GM18508 (cell line): ENCODE data around the gene ALCAM.
"Not testable (repeated sequence)": the region's sequence is repeated elsewhere in the genome, so short reads cannot be mapped to it uniquely, and the experiment has no call there.

Source experiments
- ATAC-seq: cut with Tn5 transposase; IDR thresholded peaks from one replicate; pipeline ENCODE4 v1.9.1; 2021; ENCODE audit warnings: moderate number of reproducible peaks; ENCODE audit not compliant: insufficient read depth, unreplicated experiment

The ALCAM gene

DNA sequence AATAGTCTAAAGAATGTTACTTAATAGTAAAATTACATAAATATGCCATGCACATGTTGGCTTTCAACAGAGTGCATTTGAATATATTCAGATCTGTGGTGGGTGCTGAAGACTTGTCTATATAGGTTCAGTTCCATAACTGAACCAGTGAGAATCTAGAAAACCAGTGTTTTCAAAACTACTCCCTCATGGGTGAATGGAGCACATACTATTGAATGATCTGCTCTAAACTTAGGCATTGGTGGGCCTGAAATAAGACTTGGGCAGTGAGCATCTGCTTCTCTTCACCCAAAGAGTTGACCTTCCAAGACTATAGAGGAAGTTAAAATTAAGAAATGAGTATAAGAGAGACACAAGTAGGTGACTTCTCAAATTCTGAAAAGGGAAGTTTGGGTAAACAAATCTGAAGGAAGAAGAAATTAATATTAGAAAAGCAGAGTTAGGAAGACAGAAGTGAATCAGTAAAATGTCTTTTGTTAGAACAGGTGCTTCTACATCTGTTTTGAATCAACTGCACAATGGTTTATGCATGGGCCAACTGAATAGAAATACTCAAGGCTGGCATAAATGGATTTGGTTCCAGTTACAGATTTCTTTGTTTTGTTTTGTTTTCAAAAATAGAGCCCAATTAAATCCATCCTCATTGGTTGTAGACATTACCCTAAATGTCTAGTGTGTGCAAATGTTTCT lies 19.3 kb downstream of the ALCAM start:
- ATAC-seq = peak; percentile 78

- ATAC-seq = no peak
Measured at GRCh38 chr3:105387122-105387751, 20.5 kb downstream of the ALCAM start.

GRCh38 chr3:105388176-105388575 lies 21.5 kb downstream of the ALCAM start:
- no peak for ATAC-seq

DNA sequence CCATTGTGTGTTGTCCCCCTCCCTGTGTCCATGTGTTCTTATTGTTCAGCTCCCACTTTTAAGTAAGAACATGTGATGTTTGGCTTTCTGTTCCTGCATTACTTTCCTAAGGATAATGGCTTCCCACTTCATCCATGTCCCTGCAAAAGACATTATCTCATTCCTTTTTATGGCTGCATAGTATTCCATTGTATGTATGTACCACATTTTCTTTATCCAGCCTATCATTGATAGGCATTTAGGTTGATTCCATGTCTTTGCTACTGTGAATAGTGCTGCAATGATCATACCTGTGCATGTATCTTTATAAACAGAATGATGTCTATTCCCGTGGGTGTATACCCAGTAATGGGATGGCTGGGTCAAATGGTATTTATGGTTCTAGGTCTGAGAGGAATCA lies 23.1 kb downstream of the ALCAM start:
- ATAC-seq = not testable (repeated sequence)

GRCh38 chr3:105392598-105392997 lies 25.9 kb downstream of the ALCAM start:
- not testable (repeated sequence) for ATAC-seq

- no peak for ATAC-seq
Measured at GRCh38 chr3:105394177-105394576, 27.5 kb downstream of the ALCAM start.

DNA sequence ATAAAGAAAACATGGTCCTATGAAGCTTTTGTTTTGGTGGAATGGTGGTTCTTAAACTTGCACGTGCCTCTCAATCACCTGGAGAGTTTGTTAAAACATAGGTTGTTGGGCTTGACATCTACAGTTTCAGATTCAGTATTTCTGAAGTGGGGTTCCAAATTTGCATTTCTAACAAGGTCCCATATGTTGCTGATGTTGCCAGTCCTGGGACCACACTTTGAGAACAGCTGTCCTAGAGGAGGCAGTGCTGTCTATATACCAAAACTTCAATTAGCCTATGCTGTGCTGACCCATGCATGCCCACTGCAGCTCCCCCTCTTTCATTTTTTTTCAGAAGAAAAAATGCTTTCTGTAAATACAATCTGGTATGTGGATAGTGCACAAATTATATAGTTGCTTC lies 31.3 kb downstream of the ALCAM start:
- peak; percentile 55 for ATAC-seq

DNA sequence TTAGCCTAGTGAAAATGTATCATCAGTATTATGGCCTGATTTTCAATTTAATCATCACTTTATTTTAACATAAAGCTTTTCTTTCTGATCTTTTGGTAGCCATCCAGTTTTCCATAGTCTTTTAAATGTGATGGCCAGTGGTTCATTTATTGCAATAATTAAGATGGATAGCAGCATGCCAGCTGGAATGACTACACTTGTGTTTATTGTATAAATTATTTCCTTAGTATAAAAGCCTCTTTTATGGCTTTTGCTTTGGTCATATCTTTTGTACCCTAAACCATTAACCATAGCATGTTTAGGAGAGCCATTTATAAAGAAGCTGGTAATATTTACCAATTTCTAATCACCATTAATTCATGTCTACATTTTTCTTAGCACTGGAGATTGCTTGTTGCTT lies 31.7 kb downstream of the ALCAM start:
- ATAC-seq = no peak

DNA sequence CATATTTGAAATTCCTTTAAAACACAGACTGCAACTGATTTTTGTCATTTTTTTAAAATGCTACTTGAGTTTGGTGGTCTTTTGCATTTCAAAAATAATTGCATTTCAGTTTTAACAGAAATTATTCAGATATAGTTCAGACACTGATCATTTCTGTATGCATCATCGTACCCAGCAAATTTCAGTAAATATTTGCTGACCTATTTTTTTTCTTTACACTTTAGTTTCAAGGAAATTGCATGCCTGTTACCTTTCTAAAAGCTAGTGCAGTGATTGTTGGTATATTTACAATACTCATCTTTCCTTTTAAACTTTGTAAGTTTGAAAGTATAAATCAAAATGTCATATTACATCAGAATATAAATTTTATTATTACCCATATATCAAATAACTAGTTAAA lies 32.4 kb downstream of the ALCAM start:
- no peak for ATAC-seq

DNA sequence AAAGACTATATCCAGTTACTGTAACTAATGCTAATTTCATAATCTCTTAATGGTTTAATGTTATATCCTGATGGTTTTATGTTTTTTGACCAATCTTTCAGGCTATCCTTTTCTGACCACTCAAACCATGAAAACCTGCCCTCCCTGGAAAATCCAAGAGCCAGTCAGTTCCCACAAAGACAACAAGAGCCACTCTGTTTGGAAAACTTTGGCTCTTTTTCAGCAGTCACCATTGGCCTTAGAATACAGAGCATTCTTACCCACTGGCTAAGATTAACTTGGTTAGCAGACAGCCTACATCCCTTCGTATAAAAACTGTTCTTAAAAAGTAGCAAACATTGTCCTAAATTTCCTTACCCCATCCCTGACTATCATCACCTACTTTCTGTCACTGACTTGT lies 32.9 kb downstream of the ALCAM start:
- no peak for ATAC-seq

- ATAC-seq = no peak
Measured at GRCh38 chr3:105401254-105401653, 34.5 kb downstream of the ALCAM start.

DNA sequence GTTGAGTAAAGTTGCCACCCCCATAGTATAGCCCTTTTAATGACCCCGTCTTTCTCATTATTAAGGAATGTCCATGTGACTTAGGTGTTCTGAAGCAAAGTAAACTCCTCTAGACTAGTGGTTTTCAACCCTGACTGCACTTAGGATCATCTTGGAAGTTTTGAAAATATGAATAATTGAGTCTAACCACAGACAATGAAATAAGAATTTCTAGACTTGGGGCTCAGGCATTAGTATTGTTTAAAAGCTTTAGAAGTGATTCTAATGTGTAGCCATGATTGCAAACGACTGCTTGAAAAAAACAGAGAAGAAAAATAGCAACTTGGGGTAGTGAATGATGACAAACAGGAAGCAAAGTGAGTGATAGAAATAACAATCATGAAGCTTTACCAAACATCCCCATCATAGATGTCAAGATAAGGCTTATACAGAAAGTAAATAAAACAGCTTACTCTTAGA lies 35.0 kb downstream of the ALCAM start:
- no peak for ATAC-seq

DNA sequence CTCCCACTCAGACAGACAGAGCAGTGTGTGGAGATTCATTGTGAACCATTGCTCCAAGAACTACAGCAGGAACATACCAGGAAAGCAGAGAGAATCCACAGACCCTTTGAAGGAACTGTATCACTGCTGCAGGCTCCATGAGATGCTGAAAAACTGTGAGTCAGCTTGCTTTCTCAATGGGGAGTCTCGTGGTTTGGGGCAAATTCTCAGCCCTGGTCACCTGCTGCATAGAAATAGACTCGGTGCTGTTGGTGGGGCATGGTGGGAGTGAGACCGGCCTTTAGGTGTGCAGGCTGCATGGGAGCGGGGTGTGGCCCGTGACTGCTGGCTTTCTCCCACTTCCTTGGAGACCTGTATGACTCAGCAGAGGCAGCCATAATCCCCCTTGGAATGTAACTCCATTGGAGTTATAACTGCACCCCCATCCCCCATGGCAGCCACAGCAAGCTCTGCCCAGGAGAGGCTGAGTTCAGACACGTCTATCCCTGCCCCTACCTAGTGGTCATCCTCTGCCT lies 35.6 kb downstream of the ALCAM start:
- ATAC-seq = no peak

DNA sequence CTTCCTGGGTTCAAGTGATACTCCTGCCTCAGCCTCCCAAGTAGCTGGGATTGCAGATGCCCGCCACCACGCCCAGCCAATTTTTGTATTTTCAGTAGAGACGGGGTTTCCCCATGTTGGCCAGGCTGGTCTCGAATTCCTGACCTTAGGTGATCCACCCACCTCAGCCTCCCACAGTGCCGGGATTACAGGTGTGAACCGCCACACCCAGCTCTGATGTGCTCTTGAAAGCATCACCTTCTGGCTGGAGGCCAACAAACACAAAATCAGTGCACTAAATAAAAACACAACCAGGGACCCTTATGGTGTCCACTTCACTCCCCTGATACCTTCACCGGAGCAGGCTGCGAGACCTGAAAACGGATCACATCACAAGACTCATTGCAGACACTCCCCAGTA lies 36.3 kb downstream of the ALCAM start:
- not testable (repeated sequence) for ATAC-seq

DNA sequence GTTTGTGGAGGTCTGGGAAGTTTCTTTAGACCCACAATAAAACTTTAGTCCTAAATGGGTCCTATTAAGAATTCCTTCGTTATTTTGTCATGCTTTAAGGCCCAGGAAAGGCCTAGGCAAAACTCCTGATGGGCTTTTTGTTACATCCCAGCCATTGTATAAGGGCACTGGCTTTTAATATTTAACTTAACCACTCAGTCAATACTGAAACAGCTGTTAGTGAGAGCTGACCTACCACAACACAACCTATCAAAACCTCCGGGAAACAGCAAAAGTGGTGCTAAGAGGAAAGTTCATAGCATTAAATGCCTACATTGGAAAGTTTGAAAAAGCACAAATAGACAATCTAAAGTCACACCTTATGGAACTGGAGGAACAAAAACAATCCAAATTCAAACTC lies 39.6 kb downstream of the ALCAM start:
- no peak for ATAC-seq

DNA sequence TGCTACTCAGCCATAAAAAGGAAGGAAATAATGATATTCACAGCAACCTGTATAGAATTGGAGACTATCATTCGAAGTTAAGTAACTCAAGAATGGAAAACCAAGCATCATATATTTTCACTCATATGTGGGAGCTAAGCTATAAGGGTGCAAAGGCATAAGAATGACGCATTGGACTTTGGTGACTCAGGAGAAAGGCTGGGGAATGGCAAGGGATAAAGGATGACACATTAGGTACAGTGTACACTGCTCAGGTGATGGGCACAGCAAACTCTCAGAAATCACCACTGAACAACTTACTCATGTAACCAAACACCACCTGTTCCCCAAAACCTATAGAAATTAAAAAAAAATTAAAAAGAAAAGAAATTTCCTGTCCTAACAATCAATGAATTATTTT lies 42.7 kb downstream of the ALCAM start:
- no peak for ATAC-seq

GRCh38 chr3:105413343-105413887 lies 46.7 kb downstream of the ALCAM start:
- no peak for ATAC-seq

DNA sequence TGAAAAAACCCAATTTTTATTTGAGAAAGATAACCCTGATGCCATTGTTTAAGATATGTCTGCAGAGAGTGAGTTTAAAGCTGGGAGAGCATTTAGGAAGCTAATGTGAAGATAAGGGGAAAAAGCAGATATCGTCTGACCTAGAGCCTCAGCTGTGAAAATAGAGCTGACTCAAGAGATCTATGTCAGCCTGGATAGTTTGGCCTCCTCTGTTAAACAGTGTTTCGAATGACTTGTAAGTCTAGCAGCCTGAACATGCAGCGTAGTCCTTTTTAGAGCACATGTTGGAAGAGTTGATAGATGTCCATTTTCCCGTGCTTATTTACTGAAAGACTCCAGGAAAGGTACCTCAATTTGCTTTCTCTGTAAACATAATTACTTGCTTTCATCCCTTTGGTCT lies 48.1 kb downstream of the ALCAM start:
- no peak for ATAC-seq

GRCh38 chr3:105415951-105416350 lies 49.2 kb downstream of the ALCAM start:
- ATAC-seq = no peak

DNA sequence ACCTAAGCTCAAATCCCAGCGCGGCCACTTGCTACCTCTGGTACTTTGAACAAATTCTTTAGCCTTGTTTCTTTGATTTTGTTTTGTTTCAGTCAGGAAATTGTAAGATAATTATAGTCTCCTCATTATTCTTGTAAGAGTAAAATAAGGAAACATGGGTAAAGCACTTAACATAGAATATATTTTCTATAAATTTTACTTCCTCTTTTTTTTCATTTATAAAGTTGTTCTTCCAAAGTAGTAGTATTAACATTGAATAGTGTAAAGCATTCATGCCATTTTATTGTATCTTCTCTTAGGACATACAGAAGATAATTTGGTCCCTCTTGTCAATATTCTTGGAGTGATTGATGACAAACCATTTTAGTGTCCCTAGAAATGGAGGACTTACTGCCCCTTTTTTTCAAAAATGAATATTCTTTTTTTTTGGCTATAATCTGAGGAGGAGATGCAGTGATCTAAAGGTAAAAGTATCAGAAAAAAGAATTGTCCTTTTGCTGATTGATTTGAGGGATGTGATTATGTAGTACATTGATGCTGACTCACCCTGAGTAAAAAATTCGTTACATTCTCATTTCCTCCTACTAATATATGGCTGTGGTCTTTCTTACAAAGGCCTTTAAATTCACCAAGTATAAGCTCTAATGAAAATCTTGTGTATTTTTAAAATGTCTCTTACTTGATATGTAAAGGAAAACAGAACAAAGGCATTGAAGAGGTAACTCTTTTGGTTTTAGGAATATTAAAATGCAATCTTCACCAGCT lies 51.0 kb downstream of the ALCAM start:
- no peak for ATAC-seq

DNA sequence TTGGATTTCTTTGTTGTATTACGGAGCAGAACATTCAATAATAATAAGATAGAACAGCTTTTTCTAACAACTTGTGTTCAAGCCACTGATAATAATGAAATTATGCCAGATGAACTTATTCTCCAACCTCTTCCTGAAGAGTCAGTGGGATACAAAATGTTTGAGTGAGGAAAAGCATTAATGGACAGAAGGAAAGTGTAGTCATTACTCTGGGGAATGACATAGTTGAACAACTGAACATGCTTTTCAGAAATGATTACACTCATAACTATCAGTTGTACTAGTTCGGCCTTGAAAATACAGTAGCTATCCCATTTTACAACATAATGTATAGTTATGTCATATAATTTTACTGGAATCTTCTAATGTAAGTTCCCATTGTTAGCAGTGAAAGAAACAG lies 55.9 kb downstream of the ALCAM start:
- ATAC-seq = no peak
